GM19351 (cell line): ENCODE results near the gene GRIK4.
"Not testable (repeated sequence)": the region's sequence is repeated elsewhere in the genome, so short reads cannot be mapped to it uniquely, and the experiment has no call there.

Experiments used
- ATAC-seq: cut with Tn5 transposase; IDR thresholded peaks from one replicate; pipeline ENCODE4 v1.9.1; 2021; ENCODE audit warnings: mild to moderate bottlenecking, moderate library complexity; ENCODE audit not compliant: unreplicated experiment

GRIK4 gene

GRCh38 chr11:120769906-120770305 is 258.4 kb downstream of the GRIK4 start:
- no peak for ATAC-seq

GRCh38 chr11:120771551-120772060 is 260.1 kb downstream of the GRIK4 start:
- no peak for ATAC-seq

GRCh38 chr11:120773501-120774031 is 262.0 kb downstream of the GRIK4 start:
- ATAC-seq, result peak; percentile 71

GRCh38 chr11:120774591-120775386 is 263.2 kb downstream of the GRIK4 start:
- ATAC-seq, result no peak

GRCh38 chr11:120775986-120776951 is 264.7 kb downstream of the GRIK4 start:
- ATAC-seq, result no peak

GRCh38 chr11:120778685-120779490 is 267.3 kb downstream of the GRIK4 start:
- ATAC-seq, result no peak

- ATAC-seq, result no peak
Measured at GRCh38 chr11:120780239-120780638, 268.7 kb downstream of the GRIK4 start.

GRCh38 chr11:120781486-120782120 is 270.1 kb downstream of the GRIK4 start:
- ATAC-seq, result no peak

GRCh38 chr11:120784566-120785251 is 273.2 kb downstream of the GRIK4 start:
- ATAC-seq, result no peak

- ATAC-seq, result no peak
Measured at GRCh38 chr11:120785576-120785975, 274.0 kb downstream of the GRIK4 start.

GRCh38 chr11:120786206-120786735 is 274.7 kb downstream of the GRIK4 start:
- no peak for ATAC-seq

- ATAC-seq, result not testable (repeated sequence)
Measured at GRCh38 chr11:120787224-120787623, 275.7 kb downstream of the GRIK4 start.

- ATAC-seq, result no peak
Measured at GRCh38 chr11:120789391-120789790, 277.8 kb downstream of the GRIK4 start.

- ATAC-seq, result no peak
Measured at GRCh38 chr11:120792306-120792705, 280.8 kb downstream of the GRIK4 start.

GRCh38 chr11:120793150-120793549 is 281.6 kb downstream of the GRIK4 start:
- no peak for ATAC-seq

GRCh38 chr11:120793806-120794479 is 282.4 kb downstream of the GRIK4 start:
- no peak for ATAC-seq

GRCh38 chr11:120794748-120795147 is 283.2 kb downstream of the GRIK4 start:
- ATAC-seq, result no peak

GRCh38 chr11:120795185-120795584 is 283.6 kb downstream of the GRIK4 start:
- no peak for ATAC-seq

- no peak for ATAC-seq
Measured at GRCh38 chr11:120797143-120797542, 285.6 kb downstream of the GRIK4 start.
